GM12878 (cell line): ENCODE measurements around the gene S100A8.

Source experiments
- HDGF ChIP-seq: fragments of 450-650 bp; IDR thresholded peaks from 2 replicates; pipeline ENCODE4 v1.6.1; 2016; ENCODE audit warnings: antibody characterized with exemption
- YY1 ChIP-seq: IDR thresholded peaks from 2 replicates; pipeline ENCODE4 v1.6.1; 2011; ENCODE audit warnings: low read depth, mild to moderate bottlenecking, low read length
- ZNF217 ChIP-seq: fragments of 450-650 bp; IDR thresholded peaks from 2 replicates; pipeline ENCODE4 v1.6.1; 2017; ENCODE audit warnings: antibody characterized with exemption, mild to moderate bottlenecking
- TF ChIP-seq, protein P1 (sequence below), 3 experiments: IDR thresholded peaks in 2 of 3; conservative IDR thresholded peaks in 1 of 3; 2 replicates each; pipeline ENCODE4 v1.5.1; 2011; ENCODE audit warnings: low read depth in 3 of 3, low read length in 3 of 3, mild to moderate bottlenecking in 3 of 3, control low read depth in 2 of 3, moderate library complexity in 2 of 3, inconsistent platforms in 1 of 3, mixed read lengths in 1 of 3; ENCODE audit not compliant: control insufficient read depth in 2 of 3, insufficient read depth in 1 of 3; ENCODE audit errors: extremely low read depth in 1 of 3
- TF ChIP-seq, protein P2 (sequence below): IDR thresholded peaks from 2 replicates; pipeline ENCODE4 v1.6.1; 2011; ENCODE audit warnings: mild to moderate bottlenecking, low read depth, low read length, moderate library complexity; ENCODE audit not compliant: insufficient replicate concordance

DNA sequence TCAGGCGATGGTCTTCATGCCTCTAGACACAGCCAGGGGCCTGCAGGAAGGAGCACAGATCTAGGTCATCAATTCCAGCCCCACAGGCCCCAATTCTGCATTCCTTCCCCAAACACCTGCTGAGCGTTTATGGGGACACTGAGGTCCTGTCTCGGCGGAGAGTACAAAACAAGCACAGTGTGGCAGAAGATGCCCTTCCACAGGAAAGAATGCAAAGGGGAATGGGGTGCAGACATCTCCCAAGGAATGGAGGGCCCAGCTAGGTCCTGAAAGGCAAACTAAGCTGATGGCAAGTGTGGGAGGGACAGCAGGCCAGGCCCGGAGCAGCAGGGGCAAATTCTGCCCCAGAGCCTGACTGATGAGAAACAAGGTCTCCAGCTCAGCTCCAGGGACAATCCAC, 3.5 kb upstream of the S100A8 start:
- no peak for TF ChIP-seq HDGF
- TF ChIP-seq, protein P1, sequence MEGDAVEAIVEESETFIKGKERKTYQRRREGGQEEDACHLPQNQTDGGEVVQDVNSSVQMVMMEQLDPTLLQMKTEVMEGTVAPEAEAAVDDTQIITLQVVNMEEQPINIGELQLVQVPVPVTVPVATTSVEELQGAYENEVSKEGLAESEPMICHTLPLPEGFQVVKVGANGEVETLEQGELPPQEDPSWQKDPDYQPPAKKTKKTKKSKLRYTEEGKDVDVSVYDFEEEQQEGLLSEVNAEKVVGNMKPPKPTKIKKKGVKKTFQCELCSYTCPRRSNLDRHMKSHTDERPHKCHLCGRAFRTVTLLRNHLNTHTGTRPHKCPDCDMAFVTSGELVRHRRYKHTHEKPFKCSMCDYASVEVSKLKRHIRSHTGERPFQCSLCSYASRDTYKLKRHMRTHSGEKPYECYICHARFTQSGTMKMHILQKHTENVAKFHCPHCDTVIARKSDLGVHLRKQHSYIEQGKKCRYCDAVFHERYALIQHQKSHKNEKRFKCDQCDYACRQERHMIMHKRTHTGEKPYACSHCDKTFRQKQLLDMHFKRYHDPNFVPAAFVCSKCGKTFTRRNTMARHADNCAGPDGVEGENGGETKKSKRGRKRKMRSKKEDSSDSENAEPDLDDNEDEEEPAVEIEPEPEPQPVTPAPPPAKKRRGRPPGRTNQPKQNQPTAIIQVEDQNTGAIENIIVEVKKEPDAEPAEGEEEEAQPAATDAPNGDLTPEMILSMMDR (IDR thresholded peaks at IDR 0.05 in 2 of 3, conservative IDR thresholded peaks at IDR 0.05 in 1 of 3; ENCODE audit: control insufficient read depth in 2 of 3, extremely low read depth in 1 of 3, insufficient read depth in 1 of 3, low read depth in 3 of 3, low read length in 3 of 3) = no peak
- TF ChIP-seq ZNF217 = no peak
- no peak for TF ChIP-seq YY1
- TF ChIP-seq, protein P2, sequence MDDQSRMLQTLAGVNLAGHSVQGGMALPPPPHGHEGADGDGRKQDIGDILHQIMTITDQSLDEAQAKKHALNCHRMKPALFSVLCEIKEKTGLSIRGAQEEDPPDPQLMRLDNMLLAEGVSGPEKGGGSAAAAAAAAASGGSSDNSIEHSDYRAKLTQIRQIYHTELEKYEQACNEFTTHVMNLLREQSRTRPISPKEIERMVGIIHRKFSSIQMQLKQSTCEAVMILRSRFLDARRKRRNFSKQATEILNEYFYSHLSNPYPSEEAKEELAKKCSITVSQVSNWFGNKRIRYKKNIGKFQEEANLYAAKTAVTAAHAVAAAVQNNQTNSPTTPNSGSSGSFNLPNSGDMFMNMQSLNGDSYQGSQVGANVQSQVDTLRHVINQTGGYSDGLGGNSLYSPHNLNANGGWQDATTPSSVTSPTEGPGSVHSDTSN = no peak
